Esophagus muscularis mucosa (tissue), 4 donors: ENCODE data around the gene ZNF780A. TPM values are rescaled to one million over a fixed set of nuclear protein-coding genes. Genes with fewer than 3 reads are reported as not detected.
"Not testable (repeated sequence)": the region's sequence is repeated elsewhere in the genome, so short reads cannot be mapped to it uniquely, and the experiment has no call there.

ENCODE experiments used
- DNase-seq: peaks from one replicate; pipeline ENCODE4 v3.0.0-alpha.2; 2017; ENCODE audit errors: extremely low spot score
- H3K27ac ChIP-seq, 4 donors: fragments of 200-600 bp; sonication (generic); replicated peaks in 1 of 4; 1 replicate in 3 of 4; 2 replicates in 1 of 4; pipeline ENCODE4 v1.5.1; 2016 to 2019; ENCODE audit warnings: mild to moderate bottlenecking in 1 of 4
- H3K27me3 ChIP-seq, 4 donors: fragments of 200-600 bp; sonication (generic); one replicate each; pipeline versions ENCODE4 v1.5.1 to v1.6.0; 2016 to 2019
- H3K36me3 ChIP-seq, 4 donors: fragments of 200-600 bp; sonication (generic); one replicate each; pipeline ENCODE4 v1.5.1; 2016 to 2019
- H3K4me1 ChIP-seq, 4 donors: fragments of 200-600 bp; sonication (generic); one replicate each; pipeline ENCODE4 v1.5.1; 2016 to 2019
- H3K4me3 ChIP-seq, 4 donors: fragments of 200-600 bp; sonication (generic); 1 replicate in 2 of 4; 2 replicates in 2 of 4; pipeline ENCODE4 v1.5.1; 2016 to 2019; ENCODE audit warnings: mild to moderate bottlenecking in 4 of 4, moderate library complexity in 1 of 4
- H3K9me3 ChIP-seq, 4 donors: fragments of 200-600 bp; sonication (generic); 1 replicate in 3 of 4; 2 replicates in 1 of 4; pipeline ENCODE4 v1.5.1; 2016 to 2019
- EP300 ChIP-seq: sonication (generic); formaldehyde crosslinking; IDR thresholded peaks from one replicate; pipeline ENCODE4 v1.6.1; 2017; ENCODE audit warnings: antibody characterized with exemption
- POLR2A ChIP-seq: fragments of 450-650 bp; IDR thresholded peaks from one replicate; pipeline ENCODE4 v1.6.1; 2017; ENCODE audit warnings: antibody characterized with exemption, moderate library complexity, mild to moderate bottlenecking, low read depth
- POLR2AphosphoS5 ChIP-seq, 2 donors: sonication (generic); formaldehyde crosslinking; IDR thresholded peaks; one replicate each; pipeline ENCODE4 v1.6.1; 2017; ENCODE audit warnings: antibody characterized with exemption in 2 of 2
- whole genome bisulfite sequencing: methylation state at CpG from one replicate; pipeline ENCODE4 v1.1.5; 2018; 5-methylcytosine and 5-hydroxymethylcytosine counted together
- intact Hi-C: fragments of 100-400 bp; cut with DNase I; formaldehyde crosslinking; loops from one replicate; pipeline ENCODE4 v1.15.1; 2023
- total RNA-seq, 4 donors: library from RNA; depleted of rRNA; stranded (reverse); fragments of >200 nt; gene quantifications; one replicate each; pipeline versions ENCODE4 v1.1.0 to v1.2.1, GENCODE V29; 2016
- TF ChIP-seq, protein P1 (sequence below), 3 experiments: fragments of 200-600 bp in 2 of 3; fragments of 450-650 bp in 1 of 3; sonication (generic) in 2 of 3; IDR thresholded peaks; one replicate each; pipeline ENCODE4 v1.5.1; 2017 to 2019; ENCODE audit warnings: antibody characterized with exemption in 3 of 3, mild to moderate bottlenecking in 2 of 3, moderate library complexity in 1 of 3

The ZNF780A gene
- total RNA-seq, 4 donors from 2014 or later = 10.6 to 19.1 (median 14.9) TPM

- H3K4me3 ChIP-seq = no peak overlapping the region
- H3K27ac ChIP-seq = no peak overlapping the region
- H3K4me1 ChIP-seq = no peaks in the 10 kb centered on the region
- intact Hi-C loops = no loop called here
- no peaks in the 10 kb centered on the region for H3K36me3 ChIP-seq
- peaks cover 0 to 4% (median 0%) of the 10 kb centered on the region in 4 donors for H3K27me3 ChIP-seq
- TF ChIP-seq, protein P1, sequence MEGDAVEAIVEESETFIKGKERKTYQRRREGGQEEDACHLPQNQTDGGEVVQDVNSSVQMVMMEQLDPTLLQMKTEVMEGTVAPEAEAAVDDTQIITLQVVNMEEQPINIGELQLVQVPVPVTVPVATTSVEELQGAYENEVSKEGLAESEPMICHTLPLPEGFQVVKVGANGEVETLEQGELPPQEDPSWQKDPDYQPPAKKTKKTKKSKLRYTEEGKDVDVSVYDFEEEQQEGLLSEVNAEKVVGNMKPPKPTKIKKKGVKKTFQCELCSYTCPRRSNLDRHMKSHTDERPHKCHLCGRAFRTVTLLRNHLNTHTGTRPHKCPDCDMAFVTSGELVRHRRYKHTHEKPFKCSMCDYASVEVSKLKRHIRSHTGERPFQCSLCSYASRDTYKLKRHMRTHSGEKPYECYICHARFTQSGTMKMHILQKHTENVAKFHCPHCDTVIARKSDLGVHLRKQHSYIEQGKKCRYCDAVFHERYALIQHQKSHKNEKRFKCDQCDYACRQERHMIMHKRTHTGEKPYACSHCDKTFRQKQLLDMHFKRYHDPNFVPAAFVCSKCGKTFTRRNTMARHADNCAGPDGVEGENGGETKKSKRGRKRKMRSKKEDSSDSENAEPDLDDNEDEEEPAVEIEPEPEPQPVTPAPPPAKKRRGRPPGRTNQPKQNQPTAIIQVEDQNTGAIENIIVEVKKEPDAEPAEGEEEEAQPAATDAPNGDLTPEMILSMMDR (IDR thresholded peaks at IDR 0.05) = no peak
- TF ChIP-seq POLR2AphosphoS5 (IDR thresholded peaks at IDR 0.05) (no peak), POLR2A (no peak), EP300 (no peak)
- H3K9me3 ChIP-seq = no peaks in the 10 kb centered on the region
- no peak for DNase-seq
These were observed 25.3 kb upstream of the ZNF780A start for GRCh38 chr19:40116075-40116474.

- WGBS = 70% methylated on average over 2 of the region's 6 CpGs
- DNase-seq, H3K9me3 ChIP-seq, intact Hi-C loops, H3K4me1 ChIP-seq, H3K27ac ChIP-seq, H3K36me3 ChIP-seq, H3K4me3 ChIP-seq, H3K27me3 ChIP-seq: not testable (repeated sequence)
These were observed 23.4 kb upstream of the ZNF780A start for GRCh38 chr19:40114119-40114518.

- H3K4me1 ChIP-seq = not testable (repeated sequence)
- WGBS = 65% methylated on average over 4 of the region's 4 CpGs
These were observed 21.5 kb upstream of the ZNF780A start for GRCh38 chr19:40112271-40112670.

GRCh38 chr19:40110570-40110969 is 19.8 kb upstream of the ZNF780A start:
- Histone ChIP-seq H3K9me3 (no peaks in the 10 kb centered on the region), H3K36me3 (no peaks in the 10 kb centered on the region), H3K4me1 (no peaks in the 10 kb centered on the region), H3K27me3 (no peaks in the 10 kb centered on the region), H3K27ac (no peak overlapping the region), H3K4me3 (no peak overlapping the region)
- TF ChIP-seq, protein P1 (IDR thresholded peaks at IDR 0.05) = no peak
- TF ChIP-seq EP300 (no peak), POLR2AphosphoS5 (IDR thresholded peaks at IDR 0.05) (no peak), POLR2A (no peak)
- no peak for DNase-seq
- 72% methylated on average over 2 of the region's 2 CpGs for WGBS
- intact Hi-C loops = no loop called here

More at GRCh38 chr19:40112271-40112670, 21.5 kb upstream of the ZNF780A start:
- H3K36me3 ChIP-seq, H3K27me3 ChIP-seq, intact Hi-C loops, H3K9me3 ChIP-seq, DNase-seq, H3K4me3 ChIP-seq, H3K27ac ChIP-seq: not testable (repeated sequence)

GRCh38 chr19:40104754-40105153 is 14.0 kb upstream of the ZNF780A start:
- Histone ChIP-seq H3K27ac (no peak overlapping the region), H3K4me3 (no peak overlapping the region), H3K4me1 (no peaks in the 10 kb centered on the region), H3K27me3 (no peaks in the 10 kb centered on the region), H3K36me3 (no peaks in the 10 kb centered on the region), H3K9me3 (no peaks in the 10 kb centered on the region)
- TF ChIP-seq POLR2AphosphoS5 (IDR thresholded peaks at IDR 0.05) (no peak), EP300 (no peak), POLR2A (no peak)
- TF ChIP-seq, protein P1 (IDR thresholded peaks at IDR 0.05) = no peak
- WGBS = 72% methylated on average over 1 of the region's 1 CpG
- intact Hi-C loops = no loop called here
- DNase-seq = no peak

DNA sequence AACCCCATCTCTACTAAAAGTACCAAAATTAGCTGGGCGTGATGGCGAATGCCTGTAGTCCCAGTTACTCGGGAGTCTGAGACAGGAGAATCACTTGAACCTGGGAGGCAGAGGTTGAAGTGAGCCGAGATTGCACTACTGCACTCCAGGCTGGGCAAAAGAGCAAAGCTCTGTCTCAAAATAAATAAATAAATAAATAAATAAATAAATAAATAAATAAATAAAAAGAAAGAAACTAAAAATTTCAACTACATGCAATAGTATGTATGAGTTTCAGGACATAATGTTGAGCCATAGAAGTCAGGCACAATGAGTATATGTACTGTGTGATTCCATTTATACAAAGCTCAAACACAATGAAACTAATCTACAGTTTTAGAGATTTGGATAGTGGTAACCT is 12.9 kb upstream of the ZNF780A start:
- intact Hi-C loops = no loop called here
- TF ChIP-seq POLR2AphosphoS5 (IDR thresholded peaks at IDR 0.05) = no peak
- no peak for TF ChIP-seq POLR2A
- no peak for TF ChIP-seq EP300
- TF ChIP-seq, protein P1 (IDR thresholded peaks at IDR 0.05) = no peak
- no peaks in the 10 kb centered on the region for H3K36me3 ChIP-seq

More for the DNA sequence above, 12.9 kb upstream of the ZNF780A start:
- no peaks in the 10 kb centered on the region for H3K9me3 ChIP-seq
- no peak for DNase-seq
- no peak overlapping the region for H3K4me3 ChIP-seq
- WGBS = 91% methylated on average over 4 of the region's 4 CpGs
- H3K27ac ChIP-seq = no peak overlapping the region
- H3K4me1 ChIP-seq = no peaks in the 10 kb centered on the region
- H3K27me3 ChIP-seq = no peaks in the 10 kb centered on the region
